Liver (tissue), 9 donors: Measurements from ENCODE around the gene GALNT9. TPM values are rescaled to one million over a fixed set of nuclear protein-coding genes. Genes with fewer than 3 reads are reported as not detected.

Experiments used
- DNase-seq: peaks from one replicate; pipeline ENCODE4 v3.0.0-alpha.2; 2017; ENCODE audit warnings: low spot score
- H3K27ac ChIP-seq, 2 donors: one replicate each; pipeline ENCODE4 v1.7.0; 2013; ENCODE audit warnings: inconsistent platforms in 2 of 2, low read length in 2 of 2, control low read depth in 1 of 2, low read depth in 1 of 2, mild to moderate bottlenecking in 1 of 2
- H3K27me3 ChIP-seq, 4 donors: one replicate each; pipeline versions ENCODE4 v1.6.1 to v1.7.0; 2013; ENCODE audit warnings: low read length in 3 of 4, inconsistent platforms in 1 of 4, mild to moderate bottlenecking in 1 of 4, moderate library complexity in 1 of 4; ENCODE audit not compliant: control insufficient read depth in 4 of 4, insufficient read depth in 4 of 4
- H3K36me3 ChIP-seq, 4 donors: one replicate each; pipeline versions ENCODE4 v1.6.1 to v1.7.0; 2013; ENCODE audit warnings: low read length in 3 of 4, mild to moderate bottlenecking in 3 of 4, low read depth in 1 of 4, moderate library complexity in 1 of 4; ENCODE audit not compliant: control insufficient read depth in 4 of 4, insufficient read depth in 3 of 4
- H3K4me1 ChIP-seq, 4 donors: one replicate each; pipeline versions ENCODE4 v1.6.1 to v1.7.0; 2013; ENCODE audit warnings: low read length in 3 of 4, mild to moderate bottlenecking in 3 of 4, moderate library complexity in 1 of 4; ENCODE audit not compliant: control insufficient read depth in 4 of 4, insufficient read depth in 4 of 4
- H3K4me3 ChIP-seq, 3 donors: one replicate each; pipeline versions ENCODE4 v1.6.1 to v1.7.0; 2013; ENCODE audit warnings: low read length in 3 of 3, control low read depth in 1 of 3, low read depth in 1 of 3, mild to moderate bottlenecking in 1 of 3
- H3K9ac ChIP-seq, 2 donors: one replicate each; pipeline ENCODE4 v1.7.0; 2013; ENCODE audit warnings: low read length in 2 of 2, mild to moderate bottlenecking in 2 of 2, moderate library complexity in 2 of 2, control low read depth in 1 of 2, low read depth in 1 of 2
- H3K9me3 ChIP-seq, 4 donors: one replicate each; pipeline versions ENCODE4 v1.6.1 to v1.7.0; 2013; ENCODE audit warnings: low read length in 3 of 4; ENCODE audit not compliant: control insufficient read depth in 4 of 4
- ATF3 ChIP-seq: IDR thresholded peaks from 2 replicates; pipeline ENCODE4 v1.6.1; 2016; ENCODE audit warnings: antibody characterized with exemption
- CTCF ChIP-seq: fragments of 150-350 bp; IDR thresholded peaks from 2 replicates; pipeline ENCODE4 v1.5.1; 2017; ENCODE audit warnings: improper control_type of control experiment, low read depth, low read length; ENCODE audit not compliant: missing input control
- EGR1 ChIP-seq, 2 donors: IDR thresholded peaks; 2 replicates each; pipeline ENCODE4 v1.6.1; 2016 to 2018; ENCODE audit warnings: antibody characterized with exemption in 2 of 2, low read depth in 2 of 2
- FOXA1 ChIP-seq: IDR thresholded peaks from 2 replicates; pipeline ENCODE4 v1.6.1; 2016; ENCODE audit warnings: antibody characterized with exemption
- FOXA2 ChIP-seq: IDR thresholded peaks from 2 replicates; pipeline ENCODE4 v1.6.1; 2016; ENCODE audit warnings: antibody characterized with exemption
- GABPA ChIP-seq, 2 donors: IDR thresholded peaks in 1 of 2; conservative IDR thresholded peaks in 1 of 2; 2 replicates each; pipeline ENCODE4 v1.6.1; 2016; ENCODE audit warnings: antibody characterized with exemption in 2 of 2, mild to moderate bottlenecking in 1 of 2, moderate library complexity in 1 of 2
- HNF4A ChIP-seq, 2 donors: conservative IDR thresholded peaks; 2 replicates each; pipeline ENCODE4 v1.6.1; 2016; ENCODE audit warnings: antibody characterized with exemption in 2 of 2, mild to moderate bottlenecking in 2 of 2
- HNF4G ChIP-seq: IDR thresholded peaks from 2 replicates; pipeline ENCODE4 v1.6.1; 2016; ENCODE audit warnings: antibody characterized with exemption
- JUND ChIP-seq, 2 donors: IDR thresholded peaks; 2 replicates each; pipeline ENCODE4 v1.6.1; 2016; ENCODE audit warnings: antibody characterized with exemption in 2 of 2
- MAX ChIP-seq: IDR thresholded peaks from 2 replicates; pipeline ENCODE4 v1.6.1; 2016; ENCODE audit warnings: antibody characterized with exemption
- NR2F2 ChIP-seq: IDR thresholded peaks from 2 replicates; pipeline ENCODE4 v1.6.1; 2016; ENCODE audit warnings: antibody characterized with exemption
- RAD21 ChIP-seq, 2 donors: IDR thresholded peaks; 2 replicates each; pipeline ENCODE4 v1.6.1; 2016; ENCODE audit warnings: antibody characterized with exemption in 2 of 2, mild to moderate bottlenecking in 2 of 2
- REST ChIP-seq: IDR thresholded peaks from 2 replicates; pipeline ENCODE4 v1.6.1; 2016; ENCODE audit warnings: antibody characterized with exemption, mild to moderate bottlenecking
- RXRA ChIP-seq, 2 donors: IDR thresholded peaks; 2 replicates each; pipeline ENCODE4 v1.6.1; 2017 to 2018; ENCODE audit warnings: antibody characterized with exemption in 2 of 2, mild to moderate bottlenecking in 1 of 2
- SP1 ChIP-seq: IDR thresholded peaks from 2 replicates; pipeline ENCODE4 v1.6.1; 2018; ENCODE audit warnings: antibody characterized with exemption, mild to moderate bottlenecking
- TAF1 ChIP-seq: conservative IDR thresholded peaks from 2 replicates; pipeline ENCODE4 v1.6.1; 2016; ENCODE audit warnings: antibody characterized with exemption, mild to moderate bottlenecking
- YY1 ChIP-seq: IDR thresholded peaks from 2 replicates; pipeline ENCODE4 v1.6.1; 2016; ENCODE audit warnings: antibody characterized with exemption, mild to moderate bottlenecking
- ZBTB33 ChIP-seq: IDR thresholded peaks from 2 replicates; pipeline ENCODE4 v1.6.1; 2016; ENCODE audit warnings: antibody characterized with exemption
- WGBS: extraction: QIAGEN DNeasy Blood & Tissue Kit; methylation state at CpG from one replicate; pipeline ENCODE4 v1.1.7; 2013; 5-methylcytosine and 5-hydroxymethylcytosine counted together
- polyA plus RNA-seq, 2 donors: library from polyadenylated mRNA; stranded (reverse) in 1 of 2; unstranded in 1 of 2; fragments of 200-250 nt in 1 of 2; fragments of >200 nt in 1 of 2; fragmentation: Nextera tagmentation in 1 of 2; extraction: Ambion mirVana in 1 of 2; gene quantifications; one replicate each; pipeline versions ENCODE4 v1.2.1 to v1.2.3, GENCODE V29; 2013 to 2015
- total RNA-seq, 2 donors: library from RNA; depleted of rRNA; stranded (reverse); fragments of >200 nt; gene quantifications; one replicate each; pipeline ENCODE4 v1.2.3, GENCODE V29; 2014
- donor health status: healthy.
- donor health status: healthy.
- donor health status: healthy.
- donor health status: healthy.
- donor health status: healthy.

Gene GALNT9
- total and polyA plus RNA-seq, 4 donors = 0.05 to 0.25 (median 0.09) TPM; not detected in 1

GRCh38 chr12:132340266-132341035, 11.1 kb upstream of the GALNT9 start:
- DNase-seq = no peak
- Histone ChIP-seq H3K9ac (no peak overlapping the region), H3K4me1 (no peaks in the 10 kb centered on the region), H3K9me3 (peaks cover 0 to 2% (median 0%) of the 10 kb centered on the region in 4 donors), H3K36me3 (no peaks in the 10 kb centered on the region), H3K27ac (no peak overlapping the region), H3K27me3 (peaks cover 0 to 1% (median 0%) of the 10 kb centered on the region in 4 donors), H3K4me3 (no peak overlapping the region)
- 91% methylated on average over 43 of the region's 43 CpGs for WGBS
- TF ChIP-seq EGR1 (IDR thresholded peaks at IDR 0.05; ENCODE audit: low read depth in 2 of 2) (no peak), FOXA1 (no peak), REST (no peak), SP1 (no peak), ZBTB33 (no peak), CTCF (no peak), TAF1 (no peak), GABPA (IDR thresholded peaks at IDR 0.05 in 1 of 2, conservative IDR thresholded peaks at IDR 0.05 in 1 of 2) (no peak), HNF4G (no peak), RAD21 (IDR thresholded peaks at IDR 0.05) (no peak), JUND (IDR thresholded peaks at IDR 0.05) (no peak), ATF3 (no peak), YY1 (no peak), HNF4A (conservative IDR thresholded peaks at IDR 0.05) (no peak), RXRA (IDR thresholded peaks at IDR 0.05) (no peak), NR2F2 (no peak), MAX (no peak), FOXA2 (no peak)
